ENCODE measurements around the gene NDUFB3. TPM values are rescaled to one million over a fixed set of nuclear protein-coding genes. Genes with fewer than 3 reads are reported as not detected.

NDUFB3 gene
- total and polyA plus RNA-seq, 10 of the 15 experiments (the other 5 are each of a cell fraction or from before 2014, with no cell fraction given), result 115 to 1,059 (median 187) TPM

DNA sequence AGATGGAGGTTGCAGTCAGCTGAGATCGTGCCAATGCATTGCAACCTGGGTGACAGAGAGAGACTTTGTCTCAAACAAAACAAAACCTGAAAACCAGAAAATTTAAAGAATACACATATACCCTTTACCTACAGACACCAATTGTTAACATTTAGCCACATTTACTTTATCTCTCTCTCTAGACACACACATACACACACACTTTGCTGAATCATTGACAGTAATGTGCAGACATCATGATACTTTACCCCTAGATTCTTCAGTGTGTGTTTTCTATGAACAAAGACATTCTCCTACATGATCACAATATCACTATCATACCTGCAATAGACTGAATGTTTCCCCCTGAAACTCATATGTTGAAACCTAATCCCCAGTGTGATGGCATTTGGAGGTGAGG, 34.0 kb downstream of the NDUFB3 start:
- no peaks in the 10 kb centered on the region for H3K27me3 ChIP-seq (replicated peaks in 1 of 2; ENCODE audit: control insufficient read depth in 2 of 2, insufficient read depth in 2 of 2, low read length in 1 of 2)
- no peak overlapping the region for H2AFZ ChIP-seq (ENCODE audit: control insufficient read depth, low read depth, low read length)
- no peak for TF ChIP-seq CEBPB (IDR thresholded peaks at IDR 0.05; ENCODE audit: borderline replicate concordance in 1 of 2, low read depth in 2 of 2, low read length in 2 of 2)
- TF ChIP-seq, protein P1, sequence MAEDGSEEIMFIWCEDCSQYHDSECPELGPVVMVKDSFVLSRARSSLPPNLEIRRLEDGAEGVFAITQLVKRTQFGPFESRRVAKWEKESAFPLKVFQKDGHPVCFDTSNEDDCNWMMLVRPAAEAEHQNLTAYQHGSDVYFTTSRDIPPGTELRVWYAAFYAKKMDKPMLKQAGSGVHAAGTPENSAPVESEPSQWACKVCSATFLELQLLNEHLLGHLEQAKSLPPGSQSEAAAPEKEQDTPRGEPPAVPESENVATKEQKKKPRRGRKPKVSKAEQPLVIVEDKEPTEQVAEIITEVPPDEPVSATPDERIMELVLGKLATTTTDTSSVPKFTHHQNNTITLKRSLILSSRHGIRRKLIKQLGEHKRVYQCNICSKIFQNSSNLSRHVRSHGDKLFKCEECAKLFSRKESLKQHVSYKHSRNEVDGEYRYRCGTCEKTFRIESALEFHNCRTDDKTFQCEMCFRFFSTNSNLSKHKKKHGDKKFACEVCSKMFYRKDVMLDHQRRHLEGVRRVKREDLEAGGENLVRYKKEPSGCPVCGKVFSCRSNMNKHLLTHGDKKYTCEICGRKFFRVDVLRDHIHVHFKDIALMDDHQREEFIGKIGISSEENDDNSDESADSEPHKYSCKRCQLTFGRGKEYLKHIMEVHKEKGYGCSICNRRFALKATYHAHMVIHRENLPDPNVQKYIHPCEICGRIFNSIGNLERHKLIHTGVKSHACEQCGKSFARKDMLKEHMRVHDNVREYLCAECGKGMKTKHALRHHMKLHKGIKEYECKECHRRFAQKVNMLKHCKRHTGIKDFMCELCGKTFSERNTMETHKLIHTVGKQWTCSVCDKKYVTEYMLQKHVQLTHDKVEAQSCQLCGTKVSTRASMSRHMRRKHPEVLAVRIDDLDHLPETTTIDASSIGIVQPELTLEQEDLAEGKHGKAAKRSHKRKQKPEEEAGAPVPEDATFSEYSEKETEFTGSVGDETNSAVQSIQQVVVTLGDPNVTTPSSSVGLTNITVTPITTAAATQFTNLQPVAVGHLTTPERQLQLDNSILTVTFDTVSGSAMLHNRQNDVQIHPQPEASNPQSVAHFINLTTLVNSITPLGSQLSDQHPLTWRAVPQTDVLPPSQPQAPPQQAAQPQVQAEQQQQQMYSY (CRISPR knock-in tag; IDR thresholded peaks at IDR 0.05), result no peak
- no peak for TF ChIP-seq TAF1 (IDR thresholded peaks at IDR 0.05; ENCODE audit: borderline replicate concordance, low read depth, low read length)
- no peak for TF ChIP-seq ASH2L (IDR thresholded peaks at IDR 0.05; ENCODE audit: borderline replicate concordance, low read depth)
- TF ChIP-seq, protein P2, sequence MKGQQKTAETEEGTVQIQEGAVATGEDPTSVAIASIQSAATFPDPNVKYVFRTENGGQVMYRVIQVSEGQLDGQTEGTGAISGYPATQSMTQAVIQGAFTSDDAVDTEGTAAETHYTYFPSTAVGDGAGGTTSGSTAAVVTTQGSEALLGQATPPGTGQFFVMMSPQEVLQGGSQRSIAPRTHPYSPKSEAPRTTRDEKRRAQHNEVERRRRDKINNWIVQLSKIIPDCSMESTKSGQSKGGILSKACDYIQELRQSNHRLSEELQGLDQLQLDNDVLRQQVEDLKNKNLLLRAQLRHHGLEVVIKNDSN (IDR thresholded peaks at IDR 0.05; ENCODE audit: borderline replicate concordance, extremely low read length, insufficient read depth, low read depth, low read length), result no peak
- no peak for TF ChIP-seq ZNF207 (IDR thresholded peaks at IDR 0.05; ENCODE audit: borderline replicate concordance)
- TF ChIP-seq EZH2 (IDR thresholded peaks at IDR 0.05; ENCODE audit: borderline replicate concordance, control insufficient read depth, low read depth, low read length), result no peak
- TF ChIP-seq, protein P3, sequence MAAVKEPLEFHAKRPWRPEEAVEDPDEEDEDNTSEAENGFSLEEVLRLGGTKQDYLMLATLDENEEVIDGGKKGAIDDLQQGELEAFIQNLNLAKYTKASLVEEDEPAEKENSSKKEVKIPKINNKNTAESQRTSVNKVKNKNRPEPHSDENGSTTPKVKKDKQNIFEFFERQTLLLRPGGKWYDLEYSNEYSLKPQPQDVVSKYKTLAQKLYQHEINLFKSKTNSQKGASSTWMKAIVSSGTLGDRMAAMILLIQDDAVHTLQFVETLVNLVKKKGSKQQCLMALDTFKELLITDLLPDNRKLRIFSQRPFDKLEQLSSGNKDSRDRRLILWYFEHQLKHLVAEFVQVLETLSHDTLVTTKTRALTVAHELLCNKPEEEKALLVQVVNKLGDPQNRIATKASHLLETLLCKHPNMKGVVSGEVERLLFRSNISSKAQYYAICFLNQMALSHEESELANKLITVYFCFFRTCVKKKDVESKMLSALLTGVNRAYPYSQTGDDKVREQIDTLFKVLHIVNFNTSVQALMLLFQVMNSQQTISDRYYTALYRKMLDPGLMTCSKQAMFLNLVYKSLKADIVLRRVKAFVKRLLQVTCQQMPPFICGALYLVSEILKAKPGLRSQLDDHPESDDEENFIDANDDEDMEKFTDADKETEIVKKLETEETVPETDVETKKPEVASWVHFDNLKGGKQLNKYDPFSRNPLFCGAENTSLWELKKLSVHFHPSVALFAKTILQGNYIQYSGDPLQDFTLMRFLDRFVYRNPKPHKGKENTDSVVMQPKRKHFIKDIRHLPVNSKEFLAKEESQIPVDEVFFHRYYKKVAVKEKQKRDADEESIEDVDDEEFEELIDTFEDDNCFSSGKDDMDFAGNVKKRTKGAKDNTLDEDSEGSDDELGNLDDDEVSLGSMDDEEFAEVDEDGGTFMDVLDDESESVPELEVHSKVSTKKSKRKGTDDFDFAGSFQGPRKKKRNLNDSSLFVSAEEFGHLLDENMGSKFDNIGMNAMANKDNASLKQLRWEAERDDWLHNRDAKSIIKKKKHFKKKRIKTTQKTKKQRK (IDR thresholded peaks at IDR 0.05; ENCODE audit: low read depth, low read length), result no peak
- no peak for TF ChIP-seq LARP7 (IDR thresholded peaks at IDR 0.05)
- TF ChIP-seq RBBP5 (conservative IDR thresholded peaks at IDR 0.05), result no peak
- WGBS (ENCODE audit: insufficient coverage, insufficient replicate concordance, low lambda C conversion rate, missing lambda C conversion rate), result 100% methylated on average over 1 of the region's 1 CpG
- no TSS peak for BruUV-seq (replicated peaks)
- CTCF ChIA-PET, result interaction anchor here (1.2 to 1.8 kb wide), 2 partner anchors 10 to 27 kb away, joined by 3 to 9 read pairs; partner anchors contain the start of gene CFLAR
- ATAC-seq, result no peak
- no peak overlapping the region for H3K9ac ChIP-seq (ENCODE audit: control insufficient read depth, insufficient read depth, low read length)
- no peaks in the 10 kb centered on the region for H3K4me1 ChIP-seq (ENCODE audit: control insufficient read depth, insufficient read depth, low read length)
- FAIRE-seq, result no peak
- H3K4me2 ChIP-seq (ENCODE audit: control insufficient read depth, insufficient read depth), result no peak overlapping the region
- POLR2A ChIA-PET, result no interaction called here
- RAD21 ChIA-PET (ENCODE audit: unreplicated experiment), result interaction anchor here (1.3 kb wide), 1 partner anchor 35 kb away, joined by 3 read pairs; the partner anchor contains the start of gene HYCC2
- H3K4me3 ChIP-seq, result no peak overlapping the region
- in situ Hi-C loops (cut with MboI) (no loop called here), intact Hi-C loops (cut with micrococcal nuclease; ENCODE audit: unreplicated experiment) (no loop called here)
- H3K27ac ChIP-seq (ENCODE audit: control insufficient read depth, insufficient read depth), result no peak overlapping the region
- SMC1A ChIA-PET (ENCODE audit: uncharacterized antibody, unreplicated experiment), result no interaction called here
- H3K9me3 ChIP-seq (replicated peaks; ENCODE audit: control insufficient read depth, insufficient read depth, low read length), result no peaks in the 10 kb centered on the region
- H3K36me3 ChIP-seq (ENCODE audit: control insufficient read depth in 2 of 2, insufficient read depth in 2 of 2, low read length in 1 of 2), result no peaks in the 10 kb centered on the region
- no peak for DNase-seq (ENCODE audit: low read depth, low spot score)
- no peaks in the 10 kb centered on the region for H4K20me1 ChIP-seq (ENCODE audit: control insufficient read depth, insufficient read depth)
- H3K79me2 ChIP-seq (ENCODE audit: control insufficient read depth, insufficient read depth, low read length), result no peaks in the 10 kb centered on the region
